Activated T-helper 2 cell treated with anti-CD3 and anti-CD28 coated beads, Interferon-gamma antibody, Interleukin-2, Interleukin-4, amounts not matched to agents 10 μg/mL and 5 μg/mL and 100 μg/mL, durations not matched to agents 14 hours and 24 hours and 36 hours (primary cell): Measurements from ENCODE around the gene PRDX3. TPM values are rescaled to one million over a fixed set of nuclear protein-coding genes. Genes with fewer than 3 reads are reported as not detected.
"Not testable (repeated sequence)": the region's sequence is repeated elsewhere in the genome, so short reads cannot be mapped to it uniquely, and the experiment has no call there.

Source experiments
- DNase-seq: peaks from one replicate; pipeline ENCODE4 v3.0.0; 2021; ENCODE audit warnings: low spot score
- H3K27ac Mint-ChIP-seq: one replicate; pipeline ENCODE4 v1.8.0; 2021; ENCODE audit warnings: mixed read lengths
- H3K27me3 Mint-ChIP-seq: one replicate; pipeline ENCODE4 v1.8.0; 2021; ENCODE audit warnings: low read depth, mixed read lengths
- H3K36me3 Mint-ChIP-seq: one replicate; pipeline ENCODE4 v1.8.0; 2021; ENCODE audit warnings: low read depth, mixed read lengths
- H3K4me1 Mint-ChIP-seq: one replicate; pipeline ENCODE4 v1.8.0; 2021; ENCODE audit warnings: low read depth, mixed read lengths
- H3K4me3 Mint-ChIP-seq: one replicate; pipeline ENCODE4 v1.8.0; 2021; ENCODE audit warnings: low read depth, mild to moderate bottlenecking, moderate library complexity, mixed read lengths
- H3K9me3 Mint-ChIP-seq: one replicate; pipeline ENCODE4 v1.8.0; 2021; ENCODE audit warnings: mixed read lengths
- intact Hi-C: fragments of 100-400 bp; cut with micrococcal nuclease; formaldehyde crosslinking; loops from one replicate; pipeline ENCODE4 v1.15.1; 2023
- total RNA-seq: library from RNA; stranded (reverse); gene quantifications from 2 replicates; pipeline ENCODE4 v1.2.3, GENCODE V29; 2022

Gene PRDX3
- total RNA-seq, 1 donor from 2014 or later: 182 TPM

DNA sequence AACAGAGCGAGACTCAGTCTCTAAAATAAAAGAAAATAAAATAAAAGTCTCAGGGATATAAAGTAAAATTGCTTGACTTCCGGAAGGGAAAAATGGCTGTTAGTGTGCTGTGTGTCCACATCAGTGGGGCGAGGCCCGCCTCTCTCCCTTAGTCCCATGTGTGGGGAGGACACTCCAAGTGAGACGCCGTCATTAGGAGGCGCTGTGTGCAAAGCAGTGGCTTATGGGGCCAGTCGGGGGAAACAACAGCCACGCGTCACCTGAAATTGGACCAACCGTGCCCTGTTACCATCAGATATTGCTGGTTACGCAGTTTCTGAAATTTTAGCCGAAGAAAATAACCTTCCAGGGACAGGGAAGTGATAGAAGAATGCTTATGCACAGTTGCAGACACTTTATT is 28.9 kb downstream of the PRDX3 start:
- intact Hi-C loops: no loop called here
- DNase-seq: no peak
- Mint-ChIP-seq H3K36me3 (peaks cover 48% of the 10 kb centered on the region), H3K4me3 (no peak overlapping the region), H3K9me3 (no peaks in the 10 kb centered on the region), H3K4me1 (no peaks in the 10 kb centered on the region), H3K27me3 (no peaks in the 10 kb centered on the region), H3K27ac (no peak overlapping the region)

DNA sequence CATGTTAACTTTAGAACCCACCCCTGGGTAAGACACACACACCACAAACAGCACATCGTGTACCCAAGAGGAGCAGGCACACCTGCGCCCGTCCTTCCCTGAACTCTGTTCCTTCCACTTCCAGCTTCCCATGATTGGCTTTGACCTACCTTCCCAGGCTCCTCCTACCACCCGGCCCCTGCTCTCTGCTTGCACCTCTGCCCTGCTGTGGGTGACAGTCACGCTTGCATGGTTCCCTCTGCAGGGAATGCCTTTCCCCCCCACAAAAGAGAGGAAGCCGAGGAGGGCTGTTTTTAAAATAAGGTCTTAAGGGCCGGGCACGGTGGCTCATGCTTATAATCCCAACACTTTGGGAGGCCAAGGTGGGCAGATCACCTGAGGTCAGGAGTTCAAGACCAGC is 29.5 kb downstream of the PRDX3 start:
- Mint-ChIP-seq H3K4me3 (no peak overlapping the region), H3K4me1 (no peaks in the 10 kb centered on the region), H3K9me3 (no peaks in the 10 kb centered on the region), H3K27ac (no peak overlapping the region), H3K27me3 (no peaks in the 10 kb centered on the region), H3K36me3 (peaks cover 42% of the 10 kb centered on the region)
- DNase-seq: no peak
- intact Hi-C loops: no loop called here

DNA sequence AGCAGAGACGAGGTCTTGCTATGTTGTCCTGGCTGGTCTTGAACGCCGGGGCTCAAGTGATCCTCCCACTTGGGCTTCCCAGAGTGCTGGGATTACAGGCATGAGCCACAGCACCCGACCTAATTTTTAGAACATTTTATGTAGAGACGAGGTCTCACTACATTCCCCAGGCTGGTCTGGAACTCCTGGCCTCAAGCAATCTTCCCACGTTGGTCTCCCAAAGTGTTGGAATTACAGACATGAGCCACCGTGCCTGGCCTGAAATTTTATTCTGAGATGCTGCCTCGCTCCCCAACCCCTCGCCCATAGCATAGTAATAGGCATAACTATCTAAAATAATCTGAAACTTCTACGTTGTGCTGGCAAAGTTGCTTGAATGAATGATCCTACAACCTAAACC is 35.0 kb downstream of the PRDX3 start:
- intact Hi-C loops: no loop called here
- Mint-ChIP-seq H3K4me1 (peaks cover 3% of the 10 kb centered on the region), H3K27me3 (no peaks in the 10 kb centered on the region), H3K9me3 (no peaks in the 10 kb centered on the region), H3K27ac (no peak overlapping the region), H3K36me3 (peaks cover 45% of the 10 kb centered on the region), H3K4me3 (no peak overlapping the region)
- no peak for DNase-seq

DNA sequence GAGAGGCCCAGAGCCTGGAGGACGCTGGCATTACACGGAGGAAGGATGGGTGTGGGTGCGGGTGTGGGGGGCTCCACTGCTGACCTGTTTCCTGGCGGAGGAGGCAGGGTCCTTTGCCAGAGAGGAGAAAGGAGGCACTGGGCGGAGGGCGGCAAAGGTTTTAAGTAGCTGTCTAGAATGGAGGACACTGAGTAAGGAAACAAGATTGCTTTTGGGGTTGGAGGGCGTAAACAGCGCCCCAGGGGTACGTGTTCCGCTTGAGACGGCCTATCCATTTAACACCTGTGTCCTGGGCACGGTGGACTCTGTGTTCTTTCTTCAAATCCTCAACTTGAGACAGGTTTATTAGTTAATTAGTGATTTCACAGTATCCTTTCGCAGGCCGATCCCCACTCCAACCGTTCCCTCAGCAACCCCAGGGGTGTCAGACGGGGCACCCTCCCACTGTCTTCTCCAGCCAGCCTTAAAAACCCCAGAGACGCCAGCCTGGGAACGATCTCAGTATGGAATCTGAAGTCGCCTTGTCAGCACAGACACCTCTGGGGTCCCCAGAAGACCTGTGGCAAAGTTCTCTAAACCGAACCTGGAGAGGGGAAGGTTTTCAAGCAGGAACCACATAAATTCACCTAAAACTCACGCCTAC is 37.9 kb downstream of the PRDX3 start:
- no peak overlapping the region for H3K4me3 Mint-ChIP-seq
- peaks cover 48% of the 10 kb centered on the region for H3K36me3 Mint-ChIP-seq
- no peak for DNase-seq
- H3K27ac Mint-ChIP-seq: peak overlapping the region; percentile 17
- no peaks in the 10 kb centered on the region for H3K27me3 Mint-ChIP-seq
- H3K9me3 Mint-ChIP-seq: no peaks in the 10 kb centered on the region
- peaks cover 11% of the 10 kb centered on the region for H3K4me1 Mint-ChIP-seq
- intact Hi-C loops: no loop called here

DNA sequence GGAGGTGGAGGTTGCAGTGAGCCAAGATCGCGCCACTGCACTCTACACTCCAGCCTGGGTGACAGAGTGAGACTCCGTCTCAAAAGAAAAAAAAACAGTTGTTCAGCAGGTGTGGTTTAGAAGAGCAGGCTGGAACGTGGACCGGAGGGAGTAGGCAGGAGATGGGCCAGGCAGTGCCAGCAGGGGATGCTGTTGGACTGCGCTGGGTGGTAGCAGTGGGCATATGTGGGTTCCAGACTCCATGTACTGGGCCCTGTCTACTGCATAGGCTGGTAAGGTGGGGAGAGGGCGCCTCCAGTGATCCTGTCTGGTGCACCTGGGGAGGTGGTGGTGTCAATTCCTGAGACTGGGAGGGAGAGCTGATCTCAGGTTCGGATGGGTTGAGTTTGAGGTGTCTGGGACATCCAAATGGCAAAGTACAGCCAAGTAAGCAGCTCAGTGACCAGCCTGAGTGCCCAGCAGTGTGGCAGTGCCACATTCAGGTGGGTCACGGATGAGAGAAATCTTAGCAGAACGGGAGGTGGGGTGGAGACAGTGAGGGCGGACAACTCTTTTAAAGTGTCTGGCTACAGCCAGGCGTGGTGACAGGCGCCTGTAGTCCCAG is 39.0 kb downstream of the PRDX3 start:
- no peaks in the 10 kb centered on the region for H3K27me3 Mint-ChIP-seq
- peaks cover 54% of the 10 kb centered on the region for H3K36me3 Mint-ChIP-seq
- peak overlapping the region; percentile 1 for H3K27ac Mint-ChIP-seq
- peak; percentile 41 for DNase-seq
- no peak overlapping the region for H3K4me3 Mint-ChIP-seq
- H3K4me1 Mint-ChIP-seq: peaks cover 18% of the 10 kb centered on the region
- H3K9me3 Mint-ChIP-seq: no peaks in the 10 kb centered on the region
- intact Hi-C loops: loop anchor here (10.0 kb wide), 2 partner anchors 355 to 455 kb away; partner anchors contain the start of gene TIAL1

DNA sequence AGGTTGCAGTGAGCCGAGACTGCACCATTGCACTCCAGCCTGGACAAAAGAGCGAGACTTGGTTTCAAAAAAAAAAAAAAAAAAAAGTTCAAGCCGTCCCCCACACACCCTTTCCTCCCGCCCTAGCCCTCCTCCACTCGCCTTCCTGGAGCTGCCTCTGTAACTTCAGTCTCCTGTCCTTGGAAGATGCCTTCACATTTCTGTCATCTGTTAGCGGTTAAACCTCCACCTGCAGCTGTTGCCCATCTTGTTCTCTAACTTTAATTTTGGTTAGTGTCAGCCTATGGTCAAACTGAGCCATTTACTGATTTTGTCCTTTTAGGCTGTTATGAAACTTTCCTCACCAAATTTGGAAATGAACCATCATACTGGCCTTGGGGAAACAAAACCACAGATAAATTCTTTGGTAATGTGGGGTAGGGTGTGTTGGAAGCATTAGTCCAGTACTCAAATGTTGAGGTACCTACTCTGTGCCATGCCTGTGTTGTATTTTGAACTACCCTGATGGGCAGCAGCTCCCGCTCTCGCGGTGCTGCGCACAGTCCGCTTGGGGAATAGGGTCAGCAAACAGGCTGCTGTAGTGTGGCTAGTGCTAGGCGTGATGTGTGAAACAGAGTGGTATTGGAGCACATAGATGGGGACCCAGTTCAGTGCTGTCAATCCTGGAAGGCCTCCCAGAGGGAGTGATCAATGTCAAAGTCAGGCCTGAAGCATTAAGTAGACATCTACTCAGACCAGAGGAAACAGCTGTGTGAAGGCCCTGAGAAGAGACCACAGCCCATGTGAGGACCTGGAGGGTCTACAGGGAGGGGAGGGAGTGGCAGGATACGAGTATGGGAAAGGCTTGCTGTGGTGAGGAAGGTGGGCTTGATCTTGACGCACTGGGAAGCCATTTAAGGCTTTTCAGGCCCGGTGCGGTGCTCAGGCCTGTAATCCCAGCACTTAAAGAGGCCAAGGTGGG is 40.0 kb downstream of the PRDX3 start:
- no peak for DNase-seq
- no peak overlapping the region for H3K27ac Mint-ChIP-seq
- peaks cover 57% of the 10 kb centered on the region for H3K36me3 Mint-ChIP-seq
- peaks cover 24% of the 10 kb centered on the region for H3K4me1 Mint-ChIP-seq
- H3K27me3 Mint-ChIP-seq: no peaks in the 10 kb centered on the region
- no peaks in the 10 kb centered on the region for H3K9me3 Mint-ChIP-seq
- intact Hi-C loops: loop anchor here (10.0 kb wide), 2 partner anchors 356 to 456 kb away; partner anchors contain the start of gene TIAL1
- no peak overlapping the region for H3K4me3 Mint-ChIP-seq

DNA sequence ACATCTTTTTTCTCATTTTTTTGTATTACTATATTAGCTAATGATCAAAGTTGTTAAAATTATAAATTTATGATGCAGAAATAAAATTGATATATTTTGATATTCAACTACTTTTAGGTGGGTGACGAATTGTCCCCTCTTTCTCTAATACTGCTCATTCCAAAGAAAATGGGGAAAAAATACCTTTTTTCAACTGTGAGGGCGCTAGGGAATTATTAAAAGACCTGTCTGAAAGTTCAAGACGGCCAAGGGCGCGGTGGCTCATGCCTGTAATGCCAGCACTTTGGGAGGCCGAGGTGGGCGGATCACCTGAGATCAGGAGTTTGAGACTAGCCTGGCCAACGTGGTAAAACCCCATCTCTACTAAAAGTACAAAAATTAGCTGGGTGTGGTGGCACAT is 40.7 kb downstream of the PRDX3 start:
- intact Hi-C loops: loop anchor here (10.0 kb wide), 2 partner anchors 357 to 457 kb away; partner anchors contain the start of gene TIAL1
- not testable (repeated sequence) for H3K4me3 Mint-ChIP-seq, DNase-seq, H3K27ac Mint-ChIP-seq, H3K27me3 Mint-ChIP-seq, H3K9me3 Mint-ChIP-seq
- peaks cover 60% of the 10 kb centered on the region for H3K36me3 Mint-ChIP-seq
- peaks cover 30% of the 10 kb centered on the region for H3K4me1 Mint-ChIP-seq

DNA sequence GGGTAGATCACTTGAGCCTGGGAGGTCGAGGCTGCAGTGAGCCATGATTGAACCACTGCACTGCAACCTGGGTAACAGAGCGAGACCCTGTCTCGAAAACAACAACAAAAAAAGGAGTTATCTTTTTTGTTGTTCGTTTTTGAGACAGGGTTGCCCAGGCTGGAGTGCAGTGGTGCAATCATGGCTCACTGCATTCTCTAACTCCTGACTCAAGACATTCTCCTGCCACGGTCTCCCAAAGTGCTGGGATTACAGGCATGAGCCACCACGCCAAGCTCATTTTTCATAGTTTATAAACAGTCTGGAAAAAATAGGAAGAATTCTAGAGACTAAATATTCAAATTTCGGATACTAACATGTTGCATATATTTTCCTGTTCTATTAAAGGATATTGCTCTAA is 42.5 kb downstream of the PRDX3 start:
- Mint-ChIP-seq H3K36me3 (peaks cover 69% of the 10 kb centered on the region), H3K4me3 (no peak overlapping the region), H3K27me3 (no peaks in the 10 kb centered on the region), H3K9me3 (no peaks in the 10 kb centered on the region), H3K27ac (no peak overlapping the region), H3K4me1 (peaks cover 45% of the 10 kb centered on the region)
- intact Hi-C loops: loop anchor here (10.0 kb wide), 2 partner anchors 359 to 459 kb away; partner anchors contain the start of gene TIAL1
- DNase-seq: no peak

DNA sequence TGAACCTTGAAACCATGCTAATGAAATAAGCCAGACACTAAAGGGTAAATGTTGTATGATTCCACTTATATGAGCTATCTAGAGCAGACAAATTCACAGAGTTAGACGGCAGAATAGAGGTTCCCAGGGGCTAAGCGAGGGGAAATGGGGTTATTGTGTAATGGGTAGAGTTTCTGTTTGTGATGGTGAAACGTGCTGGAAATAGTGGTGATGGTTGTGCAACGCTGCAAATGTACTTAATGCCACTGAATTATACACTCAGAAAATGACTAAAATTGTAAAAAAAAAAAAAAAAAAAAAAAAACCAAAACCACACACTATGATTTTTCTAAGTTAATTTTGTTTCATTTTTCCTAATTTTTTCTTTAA is 43.1 kb downstream of the PRDX3 start:
- Mint-ChIP-seq H3K4me1 (peaks cover 51% of the 10 kb centered on the region), H3K27ac (peak overlapping the region; percentile 84), H3K36me3 (peaks cover 69% of the 10 kb centered on the region), H3K4me3 (peak overlapping the region; percentile 18), H3K27me3 (no peaks in the 10 kb centered on the region), H3K9me3 (no peaks in the 10 kb centered on the region)
- intact Hi-C loops: loop anchor here (1.0 to 10.0 kb wide), 3 partner anchors 41 to 459 kb away; partner anchors contain the start of gene TIAL1
- no peak for DNase-seq

DNA sequence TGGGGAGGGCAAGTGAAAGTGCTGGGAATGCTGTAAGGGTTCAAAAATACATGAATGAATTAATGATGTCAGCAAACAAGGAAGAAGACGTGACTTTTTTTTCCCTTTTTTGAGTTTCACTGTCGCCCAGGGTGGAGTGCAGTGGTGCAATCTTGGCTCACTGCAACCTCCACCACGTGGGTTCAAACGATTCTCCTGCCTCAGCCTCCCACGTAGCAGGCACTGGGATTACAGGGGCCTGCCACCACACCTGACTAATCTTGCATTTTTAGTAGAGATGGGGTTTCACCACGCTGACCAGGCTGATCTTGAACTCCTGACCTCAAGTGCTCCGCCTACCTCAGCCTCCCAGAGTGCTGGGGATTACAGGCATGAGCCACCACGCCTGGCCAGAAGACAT is 44.7 kb downstream of the PRDX3 start:
- Mint-ChIP-seq H3K27ac (peak overlapping the region; percentile 91), H3K27me3 (no peaks in the 10 kb centered on the region), H3K4me1 (peaks cover 63% of the 10 kb centered on the region), H3K9me3 (no peaks in the 10 kb centered on the region), H3K4me3 (peak overlapping the region; percentile 58), H3K36me3 (peaks cover 73% of the 10 kb centered on the region)
- DNase-seq: no peak
- intact Hi-C loops: loop anchor here (1.0 to 10.0 kb wide), 5 partner anchors 54 to 461 kb away; partner anchors contain the start of genes EIF3A and TIAL1

DNA sequence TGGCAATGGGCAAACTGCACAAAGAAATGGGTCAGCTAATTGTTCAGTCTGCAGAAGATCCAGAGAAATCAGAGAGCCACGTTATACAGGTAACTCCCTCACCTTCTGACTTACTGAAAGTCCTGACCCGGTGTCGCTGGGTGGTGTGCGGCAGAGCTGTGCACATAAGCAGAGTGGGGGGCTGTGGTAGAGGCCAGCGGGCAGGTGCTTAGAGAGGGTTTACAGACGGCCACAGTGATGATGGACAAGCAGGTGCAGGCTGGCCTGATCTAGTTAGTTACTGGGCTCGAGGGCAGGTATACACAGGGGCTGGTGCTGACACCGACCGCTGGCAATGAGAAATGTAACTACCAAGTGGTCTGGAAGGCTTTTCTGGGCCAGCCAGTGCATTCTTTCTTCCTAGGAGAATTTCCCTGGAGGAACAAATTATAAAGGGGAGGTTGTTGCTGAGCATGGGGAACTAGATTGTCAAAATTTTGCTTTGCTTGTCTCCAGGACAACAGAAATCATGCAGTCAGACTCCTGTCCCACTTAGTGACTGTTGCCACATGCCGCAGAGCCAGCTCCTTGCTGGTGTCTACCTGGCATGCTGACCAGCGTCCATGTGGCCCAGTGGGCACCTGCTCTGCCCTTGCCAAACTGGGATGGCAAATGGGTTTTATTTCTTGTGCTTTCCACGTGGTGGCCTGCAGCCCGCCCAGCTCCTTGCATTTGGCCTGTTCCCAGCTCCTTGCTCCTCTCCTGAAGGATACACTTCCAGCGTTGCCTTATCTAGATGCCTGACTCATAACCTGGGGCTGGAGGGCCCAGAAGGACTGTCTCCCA is 45.9 kb downstream of the PRDX3 start:
- H3K9me3 Mint-ChIP-seq: no peaks in the 10 kb centered on the region
- H3K27me3 Mint-ChIP-seq: no peaks in the 10 kb centered on the region
- H3K36me3 Mint-ChIP-seq: peaks cover 75% of the 10 kb centered on the region
- H3K4me1 Mint-ChIP-seq: peaks cover 64% of the 10 kb centered on the region
- H3K4me3 Mint-ChIP-seq: peak overlapping the region; percentile 82
- intact Hi-C loops: loop anchor here (1.0 to 10.0 kb wide), 5 partner anchors 28 to 462 kb away; partner anchors contain the start of genes DENND10 and TIAL1
- DNase-seq: no peak
- H3K27ac Mint-ChIP-seq: peak overlapping the region; percentile 94
